ENCODE data around the gene C1QL4. TPM values are rescaled to one million over a fixed set of nuclear protein-coding genes. Genes with fewer than 3 reads are reported as not detected.
A peak's percentile ranks its signal among the peaks of the same experiment; 100 is the strongest.

C1QL4 gene
- 0.77 and 1.9 TPM in 2 replicates for total RNA-seq (2011; cell fraction: chromatin; rRNA removed; ENCODE audit: low replicate concordance)
- total RNA-seq (2011; cell fraction: nucleolus; rRNA removed) = 2.7 and 2.8 TPM in 2 replicates
- total RNA-seq (2011; cell fraction: nucleoplasm; rRNA removed) = 1.3 and 1.9 TPM in 2 replicates
- 2.0 and 2.1 TPM in 2 replicates for total RNA-seq (2014; rRNA removed)
- total RNA-seq (2014; rRNA removed; fragmentation: Illumina TruSeq; extraction: Trizol) = 0.10 and 0.15 TPM in 2 replicates
- total RNA-seq (2015; rRNA removed; fragmentation: Illumina TruSeq; extraction: Trizol) = 0.14 and 0.23 TPM in 2 replicates
- total RNA-seq (2021) = 1.4 and 1.5 TPM in 2 replicates
- 0.35 and 0.81 TPM in 2 replicates for polyA plus RNA-seq (2011; rRNA removed)
- polyA plus RNA-seq (2011; cell fraction: cytosol; rRNA removed) = 0.75 and 1.8 TPM in 2 replicates
- 2.0 and 2.9 TPM in 2 replicates for polyA plus RNA-seq (2011; cell fraction: nucleus; rRNA removed)
- polyA plus RNA-seq (2012) = 0.64 and 1.00 TPM in 2 replicates
- polyA plus RNA-seq (2014; fragmentation: Illumina TruSeq; extraction: Trizol) = 0.31 and 0.61 TPM in 2 replicates
- polyA plus RNA-seq (2014; fragmentation: Nextera tagmentation; extraction: Ambion mirVana) = under 1 TPM; 0.08 to 0.10 TPM
- 1.2 and 1.3 TPM in 2 replicates for polyA plus RNA-seq (2014; rRNA removed)
- 0.18 TPM in 1 of 2 replicates, not detected in the other for polyA minus RNA-seq (2011; rRNA and poly(A)+ RNA removed)
- 0.38 and 1.0 TPM in 2 replicates for polyA minus RNA-seq (2011; cell fraction: cytosol; rRNA and poly(A)+ RNA removed)
- 0.94 and 1.00 TPM in 2 replicates for polyA minus RNA-seq (2011; cell fraction: nucleus; rRNA and poly(A)+ RNA removed)
- Bru-seq, nascent RNA = percentile 44 among the genes with signal in this experiment
- BruChase-seq, experiment 1, labeled RNA remaining after a 2-hour chase = percentile 27 among the genes with signal in this experiment
- BruChase-seq, experiment 2, labeled RNA remaining after a 6-hour chase = percentile 37 among the genes with signal in this experiment
- long read RNA-seq, experiment 1, partial matches to known transcripts = 0 of 1 reads
- long read RNA-seq, experiment 1, other reads (novel, unspliced or antisense) = 0 of 1 reads
- long read RNA-seq, experiment 2, partial matches to known transcripts = 0 of 1 reads
- long read RNA-seq, experiment 2, other reads (novel, unspliced or antisense) = 0 of 1 reads
- long read RNA-seq, experiment 3 = 0 reads

DNA sequence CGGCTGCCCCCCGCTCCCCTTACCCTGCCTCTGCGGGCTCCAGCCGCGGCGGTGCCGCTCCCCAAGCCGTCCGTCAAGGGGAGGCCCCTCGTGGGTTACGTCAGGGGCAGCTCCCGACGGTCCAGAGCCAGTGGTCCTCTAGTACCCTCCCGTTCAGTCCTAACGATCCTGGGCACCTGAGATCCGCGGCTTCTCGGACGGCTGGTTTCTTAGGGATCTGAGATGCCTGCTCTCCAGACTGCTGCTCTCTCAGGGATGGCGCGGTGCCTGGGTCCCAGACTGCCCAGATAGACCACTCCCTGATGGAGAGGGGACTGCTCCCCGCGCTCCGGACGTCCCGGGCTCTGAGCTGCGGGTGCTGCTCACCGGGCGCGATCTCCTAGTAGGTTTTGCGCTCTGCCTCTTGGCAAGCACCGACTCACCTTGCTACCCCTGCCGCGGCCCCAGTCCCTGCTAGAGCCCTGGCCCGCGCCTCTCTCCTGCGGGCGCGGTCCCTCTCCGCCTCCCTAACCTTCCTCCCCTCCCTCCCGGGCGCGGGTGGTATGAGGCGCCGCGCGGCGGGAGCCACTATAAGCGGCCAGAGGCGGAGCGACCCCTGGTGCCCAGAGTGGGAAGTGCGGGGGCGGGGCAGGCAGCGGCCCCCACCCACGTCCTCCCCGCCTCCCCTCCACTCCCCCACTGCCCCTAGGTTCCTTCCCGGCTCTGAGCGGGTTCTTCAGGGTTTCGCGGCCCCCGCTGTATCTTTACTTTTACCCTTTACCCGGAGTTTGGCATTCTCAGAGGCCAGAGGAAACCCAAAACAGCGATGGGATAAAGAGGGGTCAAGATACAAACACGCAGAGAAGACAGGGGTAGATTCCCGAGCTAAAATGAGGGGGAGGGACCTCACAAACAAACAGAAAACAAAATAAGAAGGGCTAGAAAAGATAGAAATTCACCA lies at the start of gene C1QL4:
TSS of gene C1QL4 (minus strand) at position 544 of the 940 bp plus-strand sequence. CDS start 711 bp downstream, outside the sequence.
- POLR2A ChIA-PET = interaction anchor here (0.6 to 2.1 kb wide), 7 partner anchors 10 to 302 kb away, joined by 3 to 13 read pairs (median 4); partner anchors contain the start of genes DNAJC22, TROAP and TUBA1C
- no peaks in the 10 kb centered on the region for H3K9me1 ChIP-seq (ENCODE audit: control insufficient read depth, insufficient read depth, low read length)
- H3K9me3 ChIP-seq (replicated peaks; ENCODE audit: control insufficient read depth, insufficient read depth, low read depth, low read length) = no peaks in the 10 kb centered on the region
- no TSS peak for BruUV-seq (replicated peaks)
- peaks cover 2% of the 10 kb centered on the region; the same call in 2 of the 3 replicates for H3K36me3 ChIP-seq (ENCODE audit: control insufficient read depth, insufficient read depth, low read length)
- no peak for FAIRE-seq
- peak within 1 kb of the TSS; percentile 98 for H2AFZ ChIP-seq (ENCODE audit: low read depth, low read length)
- H3K27me3 ChIP-seq (ENCODE audit: control insufficient read depth in 2 of 2, insufficient read depth in 2 of 2, low read length in 2 of 2) = no peaks in the 10 kb centered on the region
- WGBS (ENCODE audit: insufficient coverage, low coverage, missing lambda C conversion rate) = 6% methylated on average over 51 of the region's 65 CpGs
- in situ Hi-C loops (cut with MboI) = loop anchor here (5.0 kb wide), 1 partner anchor 50 kb away; no protein-coding TSS in a partner anchor
- peak within 1 kb of the TSS; percentile 63 to 90 for H3K9ac ChIP-seq (ENCODE audit: insufficient read depth in 1 of 2, low read depth in 2 of 2, low read length in 2 of 2)
- peak within 1 kb of the TSS; percentile 54 for H3K4me3 ChIP-seq
- peak within 1 kb of the TSS; percentile 50; the same call in 2 of the 3 replicates for H3K27ac ChIP-seq (ENCODE audit: extremely low read depth, low read depth, low read length)
- CTCF ChIA-PET (ENCODE audit: low intra/inter-chr PET ratio) = interaction anchor here (3.8 kb wide), 1 partner anchor 48 kb away, joined by 27 read pairs; no protein-coding TSS in a partner anchor
- no peaks in the 10 kb centered on the region for H3K79me2 ChIP-seq (ENCODE audit: control insufficient read depth, insufficient read depth, low read length)
- peak; percentile 91 for ATAC-seq
- intact Hi-C loops (cut with micrococcal nuclease) = no loop called here
- H3K4me2 ChIP-seq (ENCODE audit: insufficient read depth, low read length) = peak within 1 kb of the TSS; percentile 91
- DNase-seq (ENCODE audit: extremely low read depth in 1 of 4, low spot score in 3 of 4) = peak; percentile 93 to 96 (median 96)
- peaks cover 11 to 39% of the 10 kb centered on the region in 2 experiments for H3K4me1 ChIP-seq (replicated peaks in 1 of 2; ENCODE audit: control insufficient read depth in 2 of 2, insufficient read depth in 2 of 2, low read length in 2 of 2)
- H4K20me1 ChIP-seq (replicated peaks; ENCODE audit: control insufficient read depth, insufficient read depth, low read length) = no peaks in the 10 kb centered on the region
- TF ChIP-seq FOXP1 (CRISPR knock-in tag; IDR thresholded peaks at IDR 0.05) = no peak
- TF ChIP-seq HBP1 (CRISPR knock-in tag; IDR thresholded peaks at IDR 0.05) = no peak
- peak; percentile 60; the same call in 1 of the 2 replicates for TF ChIP-seq PHF8 (IDR thresholded peaks at IDR 0.05; ENCODE audit: borderline replicate concordance, low read length)
- no peak for TF ChIP-seq ATF7 (IDR thresholded peaks at IDR 0.05)
- TF ChIP-seq ZNF184 (CRISPR knock-in tag; IDR thresholded peaks at IDR 0.05) = no peak
- peak in 1 of 2 experiments; percentile 58; a peak in 2 of 4 replicates for TF ChIP-seq RAD21 (CRISPR knock-in tag; conservative IDR thresholded peaks at IDR 0.05 in 1 of 2, IDR thresholded peaks at IDR 0.05 in 1 of 2)
- no peak for TF ChIP-seq ETV5 (CRISPR knock-in tag; IDR thresholded peaks at IDR 0.05; ENCODE audit: low read depth)
- TF ChIP-seq ZBTB8A (IDR thresholded peaks at IDR 0.05; ENCODE audit: partially characterized antibody) = no peak
- peak; percentile 83 for TF ChIP-seq HNRNPK (IDR thresholded peaks at IDR 0.05; ENCODE audit: low read depth, low read length, poor library complexity, severe bottlenecking)
- no peak for TF ChIP-seq SRSF1 (IDR thresholded peaks at IDR 0.05; ENCODE audit: low read depth, low read length)
- TF ChIP-seq KAT7 (CRISPR knock-in tag; IDR thresholded peaks at IDR 0.05; ENCODE audit: borderline replicate concordance) = peak; percentile 61; the same call in 1 of the 2 replicates
- TF ChIP-seq, protein P1, sequence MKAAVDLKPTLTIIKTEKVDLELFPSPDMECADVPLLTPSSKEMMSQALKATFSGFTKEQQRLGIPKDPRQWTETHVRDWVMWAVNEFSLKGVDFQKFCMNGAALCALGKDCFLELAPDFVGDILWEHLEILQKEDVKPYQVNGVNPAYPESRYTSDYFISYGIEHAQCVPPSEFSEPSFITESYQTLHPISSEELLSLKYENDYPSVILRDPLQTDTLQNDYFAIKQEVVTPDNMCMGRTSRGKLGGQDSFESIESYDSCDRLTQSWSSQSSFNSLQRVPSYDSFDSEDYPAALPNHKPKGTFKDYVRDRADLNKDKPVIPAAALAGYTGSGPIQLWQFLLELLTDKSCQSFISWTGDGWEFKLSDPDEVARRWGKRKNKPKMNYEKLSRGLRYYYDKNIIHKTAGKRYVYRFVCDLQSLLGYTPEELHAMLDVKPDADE (conservative IDR thresholded peaks at IDR 0.05; ENCODE audit: control insufficient read depth, low read depth, low read length) = no peak

Measured in K562 (cell line).